Uterus (tissue), 4 donors: ENCODE data around the gene CDT1. TPM values are rescaled to one million over a fixed set of nuclear protein-coding genes. Genes with fewer than 3 reads are reported as not detected.

Experiments used
- DNase-seq, 2 donors: peaks; one replicate each; pipeline ENCODE4 v3.0.0-alpha.2; 2019 to 2020
- H3K27ac ChIP-seq, 2 donors: fragments of 200-600 bp; sonication (generic); 1 replicate in 1 of 2; 2 replicates in 1 of 2; pipeline ENCODE4 v1.5.1; 2016 to 2018
- H3K27me3 ChIP-seq, 2 donors: fragments of 200-600 bp; sonication (generic); one replicate each; pipeline ENCODE4 v1.5.1; 2018 to 2019; ENCODE audit warnings: control low read depth in 1 of 2
- H3K36me3 ChIP-seq, 2 donors: fragments of 200-600 bp; sonication (generic); one replicate each; pipeline ENCODE4 v1.5.1; 2019; ENCODE audit warnings: control low read depth in 1 of 2
- H3K4me1 ChIP-seq, 2 donors: fragments of 200-600 bp; sonication (generic); one replicate each; pipeline ENCODE4 v1.5.1; 2018 to 2019; ENCODE audit warnings: control low read depth in 1 of 2
- H3K4me3 ChIP-seq, 2 donors: fragments of 200-600 bp; sonication (generic); 1 replicate in 1 of 2; 2 replicates in 1 of 2; pipeline ENCODE4 v1.5.1; 2018 to 2019; ENCODE audit warnings: mild to moderate bottlenecking in 1 of 2
- H3K9me3 ChIP-seq, 2 donors: fragments of 200-600 bp; sonication (generic); one replicate each; pipeline ENCODE4 v1.5.1; 2019; ENCODE audit warnings: control low read depth in 1 of 2
- POLR2A ChIP-seq, 2 donors: fragments of 450-650 bp; IDR thresholded peaks; one replicate each; pipeline ENCODE4 v1.6.1; 2016; ENCODE audit warnings: antibody characterized with exemption in 2 of 2, mild to moderate bottlenecking in 1 of 2, moderate library complexity in 1 of 2
- intact Hi-C: fragments of 100-400 bp; cut with DNase I; formaldehyde crosslinking; loops from one replicate; pipeline ENCODE4 v1.15.1; 2023; ENCODE audit warnings: low total_unique reads
- total RNA-seq, 4 donors: library from RNA; depleted of rRNA in 3 of 4; stranded (reverse); fragments of >200 nt in 3 of 4; gene quantifications; one replicate each; pipeline versions ENCODE4 v1.1.0 to v1.2.4, GENCODE V29; 2014 to 2023
- TF ChIP-seq, protein P1 (sequence below), 4 experiments: fragments of 200-600 bp in 2 of 4; fragments of 450-650 bp in 2 of 4; sonication (generic) in 2 of 4; IDR thresholded peaks; one replicate each; pipeline ENCODE4 v1.5.1; 2016 to 2019; ENCODE audit warnings: antibody characterized with exemption in 4 of 4, mild to moderate bottlenecking in 2 of 4, moderate library complexity in 1 of 4
- donor health status: DM: yes; HTN: yes; CAD: no.

Gene CDT1
- total RNA-seq, 4 donors from 2014 or later = 0.34 to 6.6 TPM; not detected in 2

DNA sequence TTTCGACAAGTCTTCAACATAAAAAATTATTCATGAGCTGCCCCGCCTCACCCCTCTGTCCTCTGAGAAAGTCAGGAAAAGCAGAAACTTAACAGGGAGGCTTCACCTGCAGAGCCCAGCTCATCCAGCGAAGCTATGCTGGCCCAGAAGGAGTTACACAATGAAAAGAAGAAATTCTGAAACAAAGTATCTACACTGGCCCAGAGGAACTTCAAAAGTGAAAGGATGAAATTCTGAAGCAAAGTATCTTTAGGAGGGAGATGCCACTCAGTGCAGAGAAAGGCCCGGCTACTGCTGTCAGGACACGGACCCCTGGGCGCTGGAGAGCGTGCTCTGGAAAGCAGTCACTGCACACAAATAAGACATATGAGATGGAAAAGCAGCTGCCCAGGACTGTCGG is 51.6 kb downstream of the CDT1 start:
- TF ChIP-seq, protein P1, sequence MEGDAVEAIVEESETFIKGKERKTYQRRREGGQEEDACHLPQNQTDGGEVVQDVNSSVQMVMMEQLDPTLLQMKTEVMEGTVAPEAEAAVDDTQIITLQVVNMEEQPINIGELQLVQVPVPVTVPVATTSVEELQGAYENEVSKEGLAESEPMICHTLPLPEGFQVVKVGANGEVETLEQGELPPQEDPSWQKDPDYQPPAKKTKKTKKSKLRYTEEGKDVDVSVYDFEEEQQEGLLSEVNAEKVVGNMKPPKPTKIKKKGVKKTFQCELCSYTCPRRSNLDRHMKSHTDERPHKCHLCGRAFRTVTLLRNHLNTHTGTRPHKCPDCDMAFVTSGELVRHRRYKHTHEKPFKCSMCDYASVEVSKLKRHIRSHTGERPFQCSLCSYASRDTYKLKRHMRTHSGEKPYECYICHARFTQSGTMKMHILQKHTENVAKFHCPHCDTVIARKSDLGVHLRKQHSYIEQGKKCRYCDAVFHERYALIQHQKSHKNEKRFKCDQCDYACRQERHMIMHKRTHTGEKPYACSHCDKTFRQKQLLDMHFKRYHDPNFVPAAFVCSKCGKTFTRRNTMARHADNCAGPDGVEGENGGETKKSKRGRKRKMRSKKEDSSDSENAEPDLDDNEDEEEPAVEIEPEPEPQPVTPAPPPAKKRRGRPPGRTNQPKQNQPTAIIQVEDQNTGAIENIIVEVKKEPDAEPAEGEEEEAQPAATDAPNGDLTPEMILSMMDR (IDR thresholded peaks at IDR 0.05) = no peak
- TF ChIP-seq POLR2A (IDR thresholded peaks at IDR 0.05) = no peak
- H3K9me3 ChIP-seq = no peaks in the 10 kb centered on the region
- H3K36me3 ChIP-seq = no peaks in the 10 kb centered on the region
- intact Hi-C loops = no loop called here
- no peak overlapping the region for H3K4me3 ChIP-seq
- DNase-seq = no peak
- H3K27ac ChIP-seq = no peak overlapping the region
- peaks cover 0 to 17% of the 10 kb centered on the region in 2 donors for H3K4me1 ChIP-seq
- no peaks in the 10 kb centered on the region for H3K27me3 ChIP-seq

- peak in 1 of 2 donors; percentile 29 for DNase-seq
- TF ChIP-seq, protein P1 (IDR thresholded peaks at IDR 0.05) = no peak
- TF ChIP-seq POLR2A (IDR thresholded peaks at IDR 0.05) = no peak
- Histone ChIP-seq H3K36me3 (no peaks in the 10 kb centered on the region), H3K4me3 (peak overlapping the region in 1 of 2 donors; percentile 90), H3K9me3 (no peaks in the 10 kb centered on the region), H3K27ac (peak overlapping the region in 1 of 2 donors; percentile 76), H3K27me3 (no peaks in the 10 kb centered on the region), H3K4me1 (peaks cover 0 to 17% of the 10 kb centered on the region in 2 donors)
- intact Hi-C loops = no loop called here
Measured at GRCh38 chr16:88855736-88856121, 52.1 kb downstream of the CDT1 start.

GRCh38 chr16:88856122-88856827 is 52.7 kb downstream of the CDT1 start:
- peak; percentile 39 to 42 for DNase-seq
- TF ChIP-seq POLR2A (IDR thresholded peaks at IDR 0.05) = no peak
- TF ChIP-seq, protein P1 (IDR thresholded peaks at IDR 0.05) = no peak
- H3K4me1 ChIP-seq = peaks cover 0 to 17% of the 10 kb centered on the region in 2 donors
- peak overlapping the region; percentile 76 to 78 for H3K27ac ChIP-seq
- H3K27me3 ChIP-seq = no peaks in the 10 kb centered on the region
- intact Hi-C loops = no loop called here
- H3K36me3 ChIP-seq = no peaks in the 10 kb centered on the region
- H3K9me3 ChIP-seq = no peaks in the 10 kb centered on the region
- peak overlapping the region; percentile 90 for H3K4me3 ChIP-seq

GRCh38 chr16:88856828-88857727 is 53.5 kb downstream of the CDT1 start, which contains the start of the genes GALNS and TRAPPC2L:
Gene GALNS, minus strand, starts transcription at chr16:88856947. Its CDS starts 70 bp downstream, at chr16:88856877.
Gene TRAPPC2L, plus strand, starts transcription at chr16:88857127. Its CDS starts 24 bp downstream, at chr16:88857151.
- Histone ChIP-seq H3K36me3 (no peaks in the 10 kb centered on the region), H3K27me3 (no peaks in the 10 kb centered on the region), H3K4me1 (peaks cover 0 to 17% of the 10 kb centered on the region in 2 donors), H3K27ac (peak within 1 kb of the TSS; percentile 78 to 81), H3K4me3 (peak within 1 kb of the TSS; percentile 90), H3K9me3 (no peaks in the 10 kb centered on the region)
- DNase-seq = peak; percentile 99
- intact Hi-C loops = no loop called here
- TF ChIP-seq POLR2A (IDR thresholded peaks at IDR 0.05) = peak; percentile 78 to 82
- TF ChIP-seq, protein P1 (IDR thresholded peaks at IDR 0.05) = peak in 1 of 4 experiments; percentile 29
